Body of pancreas (tissue), 4 donors: Measurements from ENCODE around the gene EZH1. TPM values are rescaled to one million over a fixed set of nuclear protein-coding genes. Genes with fewer than 3 reads are reported as not detected.

ENCODE experiments used
- ATAC-seq: fragments of 150-250 bp; one replicate; pipeline ENCODE4 v1.9.1; 2016
- DNase-seq, 4 donors: peaks; one replicate each; pipeline ENCODE4 v3.0.0-alpha.2; 2019
- H3K27ac ChIP-seq, 4 donors: fragments of 200-600 bp; sonication (generic); 1 replicate in 3 of 4; 2 replicates in 1 of 4; pipeline versions ENCODE4 v1.5.1 to v1.6.1; 2016 to 2019; ENCODE audit warnings: mild to moderate bottlenecking in 1 of 4, mixed read lengths in 1 of 4, moderate library complexity in 1 of 4
- H3K27me3 ChIP-seq, 2 donors: fragments of 200-600 bp; sonication (generic); one replicate each; pipeline ENCODE4 v1.6.0; 2016; ENCODE audit warnings: mild to moderate bottlenecking in 1 of 2
- H3K36me3 ChIP-seq, 2 donors: fragments of 200-600 bp; sonication (generic); replicated peaks in 1 of 2; 2 replicates each; pipeline ENCODE4 v1.5.1; 2016; ENCODE audit warnings: low read depth in 2 of 2; ENCODE audit not compliant: insufficient read depth in 1 of 2
- H3K4me1 ChIP-seq: fragments of 200-600 bp; sonication (generic); one replicate; pipeline ENCODE4 v1.6.0; 2016
- H3K4me3 ChIP-seq, 2 donors: fragments of 200-600 bp; sonication (generic); 1 replicate in 1 of 2; 2 replicates in 1 of 2; pipeline ENCODE4 v1.5.1; 2016 to 2019
- H3K9me3 ChIP-seq, 3 donors: fragments of 200-600 bp; sonication (generic); 1 replicate in 2 of 3; 2 replicates in 1 of 3; pipeline ENCODE4 v1.5.1; 2016
- CTCF ChIP-seq, 7 experiments: fragments of 450-650 bp in 4 of 7; fragments of 200-600 bp in 3 of 7; sonication (generic) in 3 of 7; IDR thresholded peaks; one replicate each; pipeline ENCODE4 v1.5.1; 2016 to 2019; ENCODE audit warnings: antibody characterized with exemption in 7 of 7
- POLR2A ChIP-seq, 3 donors: fragments of 450-650 bp; IDR thresholded peaks; one replicate each; pipeline ENCODE4 v1.6.1; 2016; ENCODE audit warnings: antibody characterized with exemption in 3 of 3, mild to moderate bottlenecking in 2 of 3
- WGBS, 2 donors: methylation state at CpG; one replicate each; pipeline ENCODE4 v1.1.5; 2017; 5-methylcytosine and 5-hydroxymethylcytosine counted together
- intact Hi-C: fragments of 100-400 bp; cut with DNase I; formaldehyde crosslinking; loops from one replicate; pipeline ENCODE4 v1.15.1; 2023
- total RNA-seq, 2 donors: library from RNA; depleted of rRNA; stranded (reverse); fragments of >200 nt; gene quantifications; one replicate each; pipeline ENCODE4 v1.1.0, GENCODE V29; 2016

EZH1 gene
- total RNA-seq, 2 donors from 2014 or later = 19.1 to 28.5 TPM

GRCh38 chr17:42708588-42708987 lies 36.3 kb downstream of the EZH1 start:
- no peak for DNase-seq
- ATAC-seq = no peak
- WGBS, 2 donors = 92 to 93% methylated on average over 3 of the region's 3 CpGs
- H3K9me3 ChIP-seq = no peaks in the 10 kb centered on the region
- TF ChIP-seq CTCF (IDR thresholded peaks at IDR 0.05) (no peak), POLR2A (IDR thresholded peaks at IDR 0.05) (no peak)
- no peak overlapping the region for H3K4me3 ChIP-seq
- H3K4me1 ChIP-seq = no peaks in the 10 kb centered on the region
- peaks cover 29 to 58% of the 10 kb centered on the region in 2 donors for H3K36me3 ChIP-seq
- no peaks in the 10 kb centered on the region for H3K27me3 ChIP-seq
- no peak overlapping the region for H3K27ac ChIP-seq
- intact Hi-C loops = no loop called here

GRCh38 chr17:42706732-42707131 lies 38.1 kb downstream of the EZH1 start:
- Histone ChIP-seq H3K4me1 (no peaks in the 10 kb centered on the region), H3K9me3 (no peaks in the 10 kb centered on the region), H3K4me3 (no peak overlapping the region), H3K27ac (no peak overlapping the region), H3K27me3 (no peaks in the 10 kb centered on the region), H3K36me3 (peaks cover 30 to 51% of the 10 kb centered on the region in 2 donors)
- no peak for TF ChIP-seq POLR2A (IDR thresholded peaks at IDR 0.05)
- no peak for TF ChIP-seq CTCF (IDR thresholded peaks at IDR 0.05)
- DNase-seq (no peak), ATAC-seq (no peak)
- WGBS, 2 donors = 70 to 90% methylated on average over 5 of the region's 5 CpGs
- intact Hi-C loops = no loop called here

GRCh38 chr17:42704837-42705494 lies 39.9 kb downstream of the EZH1 start:
- H3K4me3 ChIP-seq = no peak overlapping the region
- WGBS, 2 donors = 78 to 80% methylated on average over 7 to 8 of the region's 8 CpGs
- H3K4me1 ChIP-seq = no peaks in the 10 kb centered on the region
- TF ChIP-seq POLR2A (IDR thresholded peaks at IDR 0.05) = no peak
- no peak for TF ChIP-seq CTCF (IDR thresholded peaks at IDR 0.05)
- no peak for DNase-seq
- no peaks in the 10 kb centered on the region for H3K27me3 ChIP-seq
- intact Hi-C loops = no loop called here
- H3K36me3 ChIP-seq = peaks cover 30 to 49% of the 10 kb centered on the region in 2 donors
- H3K27ac ChIP-seq = no peak overlapping the region
- no peak for ATAC-seq
- no peaks in the 10 kb centered on the region for H3K9me3 ChIP-seq

GRCh38 chr17:42704490-42704836 lies 40.4 kb downstream of the EZH1 start:
- no peak overlapping the region for H3K4me3 ChIP-seq
- H3K4me1 ChIP-seq = no peaks in the 10 kb centered on the region
- ATAC-seq (no peak), DNase-seq (no peak)
- H3K9me3 ChIP-seq = no peaks in the 10 kb centered on the region
- H3K27ac ChIP-seq = no peak overlapping the region
- TF ChIP-seq CTCF (IDR thresholded peaks at IDR 0.05) = no peak
- TF ChIP-seq POLR2A (IDR thresholded peaks at IDR 0.05) = no peak
- no peaks in the 10 kb centered on the region for H3K27me3 ChIP-seq
- intact Hi-C loops = no loop called here
- 97% methylated on average over 5 of the region's 5 CpGs for WGBS, 2 donors
- peaks cover 30 to 48% of the 10 kb centered on the region in 2 donors for H3K36me3 ChIP-seq

- Histone ChIP-seq H3K27me3 (no peaks in the 10 kb centered on the region), H3K9me3 (no peaks in the 10 kb centered on the region), H3K4me1 (no peaks in the 10 kb centered on the region), H3K27ac (no peak overlapping the region), H3K36me3 (peaks cover 19 to 38% of the 10 kb centered on the region in 2 donors), H3K4me3 (no peak overlapping the region)
- intact Hi-C loops = no loop called here
- 81 to 85% methylated on average over 3 to 11 of the region's 11 CpGs for WGBS, 2 donors
- no peak for ATAC-seq
- no peak for DNase-seq
- no peak for TF ChIP-seq CTCF (IDR thresholded peaks at IDR 0.05)
- TF ChIP-seq POLR2A (IDR thresholded peaks at IDR 0.05) = no peak
Observed at GRCh38 chr17:42702446-42702845, 42.4 kb downstream of the EZH1 start.
